ENCODE measurements around the gene BRPF3. TPM values are rescaled to one million over a fixed set of nuclear protein-coding genes. Genes with fewer than 3 reads are reported as not detected.

The BRPF3 gene
- total and polyA plus RNA-seq, 9 of the 15 experiments (the other 6 are each of a cell fraction or from before 2014, with no cell fraction given) = 2.2 to 19.3 (median 8.0) TPM

DNA sequence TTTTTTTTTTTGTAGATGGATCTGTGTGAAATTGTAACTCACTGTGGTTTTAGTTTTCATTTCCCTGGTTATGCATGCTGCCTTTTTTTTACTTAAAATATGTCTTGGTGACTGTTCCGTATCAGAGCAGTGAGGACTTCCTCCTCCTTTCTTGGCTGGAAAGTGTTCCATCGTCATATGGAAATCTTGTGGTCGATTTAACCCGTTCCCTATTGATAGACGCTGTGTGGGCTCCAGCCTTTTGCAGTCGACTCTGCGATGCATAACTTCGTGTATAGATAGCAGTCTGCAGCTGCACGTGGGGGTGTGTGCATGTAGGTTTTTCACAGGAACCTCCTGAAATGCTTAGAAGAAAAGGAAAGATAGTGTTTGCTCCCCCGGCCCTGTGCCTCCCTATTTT lies 45.2 kb downstream of the BRPF3 start (continued):
- no peak for TF ChIP-seq RFX5 (IDR thresholded peaks at IDR 0.05; ENCODE audit: low read depth, low read length)
- TF ChIP-seq TARDBP (IDR thresholded peaks at IDR 0.05) = no peak
- TF ChIP-seq ARID2 (IDR thresholded peaks at IDR 0.05) = no peak
- no peak for TF ChIP-seq ZNF717 (CRISPR knock-in tag; IDR thresholded peaks at IDR 0.05)
- peak; percentile 38 for TF ChIP-seq CBFA2T3 (IDR thresholded peaks at IDR 0.05)
- no peak for TF ChIP-seq SRSF7 (optimal IDR thresholded peaks at IDR 0.05; ENCODE audit: low read depth, low read length)
- TF ChIP-seq GATAD2A (IDR thresholded peaks at IDR 0.05) = no peak
- no peak for TF ChIP-seq SIN3A (IDR thresholded peaks at IDR 0.05; ENCODE audit: borderline replicate concordance in 2 of 2, control insufficient read depth in 1 of 2, low read depth in 2 of 2, low read length in 2 of 2)

DNA sequence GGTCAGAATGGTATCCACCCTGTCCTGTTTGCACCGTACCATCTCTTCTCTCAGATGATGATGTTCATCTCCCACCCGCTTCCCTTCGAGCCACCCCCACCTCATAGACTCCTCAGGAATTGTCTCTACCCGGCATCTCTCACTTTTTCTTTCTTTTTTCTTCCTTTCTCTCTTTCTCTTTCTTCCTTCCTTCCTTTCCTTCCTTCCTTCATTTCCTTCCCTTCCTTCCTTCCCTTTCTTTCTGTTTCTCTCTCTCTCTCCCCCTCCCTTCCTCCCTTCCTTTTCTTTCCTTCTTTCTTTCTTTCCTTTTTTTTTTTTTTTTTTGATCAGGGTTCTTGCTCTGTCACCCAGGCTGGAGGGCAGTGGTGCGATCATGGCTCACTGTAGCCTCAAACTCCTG lies 45.6 kb downstream of the BRPF3 start:
- Histone ChIP-seq H3K9me1 (ENCODE audit: control insufficient read depth, insufficient read depth, low read length) (no peaks in the 10 kb centered on the region), H3K79me2 (ENCODE audit: control insufficient read depth, insufficient read depth, low read length) (no peaks in the 10 kb centered on the region), H3K36me3 (ENCODE audit: control insufficient read depth, insufficient read depth, low read length) (no peaks in the 10 kb centered on the region), H3K27me3 (ENCODE audit: control insufficient read depth in 2 of 2, insufficient read depth in 2 of 2, low read length in 2 of 2) (peaks cover 22 to 42% of the 10 kb centered on the region in 2 experiments), H3K9ac (ENCODE audit: insufficient read depth in 1 of 2, low read depth in 2 of 2, low read length in 2 of 2) (no peak overlapping the region), H3K4me1 (replicated peaks in 1 of 2; ENCODE audit: control insufficient read depth in 2 of 2, insufficient read depth in 2 of 2, low read length in 2 of 2) (peaks cover 0 to 7% of the 10 kb centered on the region in 2 experiments; a peak in 2 of 5 replicates), H4K20me1 (replicated peaks; ENCODE audit: control insufficient read depth, insufficient read depth, low read length) (no peaks in the 10 kb centered on the region), H3K27ac (ENCODE audit: extremely low read depth, low read depth, low read length) (no peak overlapping the region), H3K4me3 (no peak overlapping the region), H3K4me2 (ENCODE audit: insufficient read depth, low read length) (peak overlapping the region; percentile 16; the same call in 1 of the 2 replicates), H2AFZ (ENCODE audit: low read depth, low read length) (0 out of 2 replicates have a peak overlapping the region, but pooled peaks have one; percentile 25), H3K9me3 (replicated peaks; ENCODE audit: control insufficient read depth, insufficient read depth, low read depth, low read length) (no peaks in the 10 kb centered on the region)
- in situ Hi-C loops (cut with MboI) = no loop called here
- no TSS peak for BruUV-seq (replicated peaks)
- DNase-seq (ENCODE audit: extremely low read depth in 1 of 4, low spot score in 3 of 4) (no peak), ATAC-seq (no peak), FAIRE-seq (no peak)
- POLR2A ChIA-PET = interaction anchor here (0.6 to 1.0 kb wide), 3 partner anchors 9 to 136 kb away, joined by 3 to 4 read pairs (median 3); no protein-coding TSS in a partner anchor
- CTCF ChIA-PET (ENCODE audit: low intra/inter-chr PET ratio) = no interaction called here
- 9% methylated on average over 4 of the region's 5 CpGs for WGBS (ENCODE audit: insufficient coverage, low coverage, missing lambda C conversion rate)
- intact Hi-C loops (cut with micrococcal nuclease) = no loop called here
- TF ChIP-seq LEF1 (IDR thresholded peaks at IDR 0.05) (no peak), MTF1 (CRISPR knock-in tag; IDR thresholded peaks at IDR 0.05; ENCODE audit: borderline replicate concordance) (no peak), EWSR1 (IDR thresholded peaks at IDR 0.05; ENCODE audit: borderline replicate concordance, low read depth, partially characterized antibody) (no peak), MAFG (tag; conservative IDR thresholded peaks at IDR 0.05) (no peak), BMI1 (IDR thresholded peaks at IDR 0.05; ENCODE audit: low read length) (no peak), HDGF (IDR thresholded peaks at IDR 0.05) (no peak), GTF2A2 (tag; IDR thresholded peaks at IDR 0.05) (no peak)
- TF ChIP-seq, protein P1, sequence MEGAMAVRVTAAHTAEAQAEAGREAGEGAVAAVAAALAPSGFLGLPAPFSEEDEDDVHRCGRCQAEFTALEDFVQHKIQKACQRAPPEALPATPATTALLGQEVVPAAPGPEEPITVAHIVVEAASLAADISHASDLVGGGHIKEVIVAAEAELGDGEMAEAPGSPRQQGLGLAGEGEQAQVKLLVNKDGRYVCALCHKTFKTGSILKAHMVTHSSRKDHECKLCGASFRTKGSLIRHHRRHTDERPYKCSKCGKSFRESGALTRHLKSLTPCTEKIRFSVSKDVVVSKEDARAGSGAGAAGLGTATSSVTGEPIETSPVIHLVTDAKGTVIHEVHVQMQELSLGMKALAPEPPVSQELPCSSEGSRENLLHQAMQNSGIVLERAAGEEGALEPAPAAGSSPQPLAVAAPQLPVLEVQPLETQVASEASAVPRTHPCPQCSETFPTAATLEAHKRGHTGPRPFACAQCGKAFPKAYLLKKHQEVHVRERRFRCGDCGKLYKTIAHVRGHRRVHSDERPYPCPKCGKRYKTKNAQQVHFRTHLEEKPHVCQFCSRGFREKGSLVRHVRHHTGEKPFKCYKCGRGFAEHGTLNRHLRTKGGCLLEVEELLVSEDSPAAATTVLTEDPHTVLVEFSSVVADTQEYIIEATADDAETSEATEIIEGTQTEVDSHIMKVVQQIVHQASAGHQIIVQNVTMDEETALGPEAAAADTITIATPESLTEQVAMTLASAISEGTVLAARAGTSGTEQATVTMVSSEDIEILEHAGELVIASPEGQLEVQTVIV (CRISPR knock-in tag; IDR thresholded peaks at IDR 0.05; ENCODE audit: borderline replicate concordance) = no peak
- TF ChIP-seq, protein P2, sequence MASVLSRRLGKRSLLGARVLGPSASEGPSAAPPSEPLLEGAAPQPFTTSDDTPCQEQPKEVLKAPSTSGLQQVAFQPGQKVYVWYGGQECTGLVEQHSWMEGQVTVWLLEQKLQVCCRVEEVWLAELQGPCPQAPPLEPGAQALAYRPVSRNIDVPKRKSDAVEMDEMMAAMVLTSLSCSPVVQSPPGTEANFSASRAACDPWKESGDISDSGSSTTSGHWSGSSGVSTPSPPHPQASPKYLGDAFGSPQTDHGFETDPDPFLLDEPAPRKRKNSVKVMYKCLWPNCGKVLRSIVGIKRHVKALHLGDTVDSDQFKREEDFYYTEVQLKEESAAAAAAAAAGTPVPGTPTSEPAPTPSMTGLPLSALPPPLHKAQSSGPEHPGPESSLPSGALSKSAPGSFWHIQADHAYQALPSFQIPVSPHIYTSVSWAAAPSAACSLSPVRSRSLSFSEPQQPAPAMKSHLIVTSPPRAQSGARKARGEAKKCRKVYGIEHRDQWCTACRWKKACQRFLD (CRISPR knock-in tag; IDR thresholded peaks at IDR 0.05) = no peak
- TF ChIP-seq, protein P3, sequence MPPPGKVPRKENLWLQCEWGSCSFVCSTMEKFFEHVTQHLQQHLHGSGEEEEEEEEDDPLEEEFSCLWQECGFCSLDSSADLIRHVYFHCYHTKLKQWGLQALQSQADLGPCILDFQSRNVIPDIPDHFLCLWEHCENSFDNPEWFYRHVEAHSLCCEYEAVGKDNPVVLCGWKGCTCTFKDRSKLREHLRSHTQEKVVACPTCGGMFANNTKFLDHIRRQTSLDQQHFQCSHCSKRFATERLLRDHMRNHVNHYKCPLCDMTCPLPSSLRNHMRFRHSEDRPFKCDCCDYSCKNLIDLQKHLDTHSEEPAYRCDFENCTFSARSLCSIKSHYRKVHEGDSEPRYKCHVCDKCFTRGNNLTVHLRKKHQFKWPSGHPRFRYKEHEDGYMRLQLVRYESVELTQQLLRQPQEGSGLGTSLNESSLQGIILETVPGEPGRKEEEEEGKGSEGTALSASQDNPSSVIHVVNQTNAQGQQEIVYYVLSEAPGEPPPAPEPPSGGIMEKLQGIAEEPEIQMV (tag; conservative IDR thresholded peaks at IDR 0.05; ENCODE audit: low read depth) = peak; percentile 59; the same call in 1 of the 2 replicates
